SJCRH30 (cell line): Measurements from ENCODE around the gene RCAN2. TPM values are rescaled to one million over a fixed set of nuclear protein-coding genes. Genes with fewer than 3 reads are reported as not detected.
A peak's percentile ranks its signal among the peaks of the same experiment; 100 is the strongest.

Experiments
- DNase-seq, 2 experiments: peaks; one replicate each; pipeline ENCODE4 v3.0.0-alpha.2; 2015 to 2020
- H3K27ac ChIP-seq: fragments of 250-450 bp; sonication (Bioruptor Pico); 2 replicates; pipeline ENCODE4 v1.5.1; 2020; ENCODE audit warnings: mild to moderate bottlenecking, moderate library complexity
- H3K27me3 ChIP-seq: fragments of 250-450 bp; sonication (Bioruptor Pico); 2 replicates; pipeline ENCODE4 v1.5.1; 2020; ENCODE audit warnings: mild to moderate bottlenecking, moderate library complexity
- H3K36me3 ChIP-seq: fragments of 250-450 bp; sonication (Bioruptor Pico); 2 replicates; pipeline ENCODE4 v1.5.1; 2020; ENCODE audit warnings: mild to moderate bottlenecking, moderate library complexity
- H3K4me1 ChIP-seq: fragments of 250-450 bp; sonication (Bioruptor Pico); 2 replicates; pipeline ENCODE4 v1.5.1; 2020; ENCODE audit warnings: mild to moderate bottlenecking, moderate library complexity
- H3K4me3 ChIP-seq: fragments of 250-450 bp; sonication (Bioruptor Pico); 2 replicates; pipeline ENCODE4 v1.5.1; 2020; ENCODE audit warnings: mild to moderate bottlenecking, moderate library complexity
- H3K9me3 ChIP-seq: fragments of 250-450 bp; sonication (Bioruptor Pico); replicated peaks from 2 replicates; pipeline ENCODE4 v1.5.1; 2020; ENCODE audit warnings: mild to moderate bottlenecking, moderate library complexity
- total RNA-seq: library from RNA; depleted of rRNA; stranded (reverse); fragments of >200 nt; shearing (Covaris generic); gene quantifications from 2 replicates; pipeline ENCODE4 v1.2.3, GENCODE V29; 2014; rRNA removed

The RCAN2 gene
- total RNA-seq: 0.20 and 0.43 TPM in 2 replicates

DNA sequence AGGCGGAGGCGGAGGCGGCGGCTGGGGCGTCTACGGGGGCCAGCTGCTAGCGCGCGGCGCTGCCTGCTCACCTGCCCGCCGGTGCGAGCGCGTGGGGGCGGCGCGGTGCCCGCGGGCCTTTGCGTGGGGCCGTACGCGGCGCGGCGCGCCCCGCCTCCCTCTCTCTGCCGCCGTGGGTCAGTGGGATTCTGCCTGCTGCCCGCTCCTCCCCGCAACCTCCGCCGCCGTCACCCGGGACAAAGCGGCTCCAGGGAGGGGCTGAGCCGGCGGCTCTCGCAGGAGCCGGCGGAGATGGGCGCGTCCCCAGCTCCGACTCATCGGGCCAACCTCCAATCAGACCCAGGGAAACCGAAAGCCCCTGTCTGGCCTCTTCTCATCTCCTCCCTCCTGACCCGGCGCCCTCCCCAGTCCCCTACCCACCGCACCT, at the start of gene RCAN2:
TSS of gene RCAN2 (minus strand) at position 249 of the 427 bp plus-strand sequence.
- no peak within 1 kb of the TSS for H3K27ac ChIP-seq
- peak within 1 kb of the TSS; percentile 50 for H3K4me3 ChIP-seq

DNA sequence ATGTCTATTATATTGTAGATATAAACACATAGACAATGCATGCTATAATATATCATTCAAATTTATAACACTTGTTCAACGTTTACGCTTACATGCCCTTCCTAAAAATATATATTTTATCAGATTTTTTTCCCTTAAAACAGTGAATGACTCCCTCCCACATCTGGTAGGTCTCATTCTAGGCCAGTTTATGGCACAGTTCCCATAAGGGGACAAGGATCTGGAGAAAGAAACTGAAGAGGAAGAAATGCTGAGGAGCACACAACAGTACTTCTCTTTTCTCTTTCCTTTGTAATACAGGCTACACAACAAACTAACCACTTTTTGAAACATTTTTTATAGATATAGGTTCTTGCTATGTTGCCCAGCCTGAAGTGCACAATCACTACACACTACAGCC, 48.6 kb upstream of the RCAN2 start:
- Histone ChIP-seq H3K4me3 (no peak overlapping the region), H3K36me3 (no peaks in the 10 kb centered on the region), H3K4me1 (no peaks in the 10 kb centered on the region), H3K9me3 (no peaks in the 10 kb centered on the region), H3K27ac (no peak overlapping the region), H3K27me3 (no peaks in the 10 kb centered on the region)
- no peak for DNase-seq

More for the DNA sequence above, at the start of gene RCAN2:
- DNase-seq: peak; percentile 11 to 32
- Histone ChIP-seq H3K4me1 (no peaks in the 10 kb centered on the region), H3K36me3 (no peaks in the 10 kb centered on the region), H3K27me3 (no peaks in the 10 kb centered on the region), H3K9me3 (no peaks in the 10 kb centered on the region)

DNA sequence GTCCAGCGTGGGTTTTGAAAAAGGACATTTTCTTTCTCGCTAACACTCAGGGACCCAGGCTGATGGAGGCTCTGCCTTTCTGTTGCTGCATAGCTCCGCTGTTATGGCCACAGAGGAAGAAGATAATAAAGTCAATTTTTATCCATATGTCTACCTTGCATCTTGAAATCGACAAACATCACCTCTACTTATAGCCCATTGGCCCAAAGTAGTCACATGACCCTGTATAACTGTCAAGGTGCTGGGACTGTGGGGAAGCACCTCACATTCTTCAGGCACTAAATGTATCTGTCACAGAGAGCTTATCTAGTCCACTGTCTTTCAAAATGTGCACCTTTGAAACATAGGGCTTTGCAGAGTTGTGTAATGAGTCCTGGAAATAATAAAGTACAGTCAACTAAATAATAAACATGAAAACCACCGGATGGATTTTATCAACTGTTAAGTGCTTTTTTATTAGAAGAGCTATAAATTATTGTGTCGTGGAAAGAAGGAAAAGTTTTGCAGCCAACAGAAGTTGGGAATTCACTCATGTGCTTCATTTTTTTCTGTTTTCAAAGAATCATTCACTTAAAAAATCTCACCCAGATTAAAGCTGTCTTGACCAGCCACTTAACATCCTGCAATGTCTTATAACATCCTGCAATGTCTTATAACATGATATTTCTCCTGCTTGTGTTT, 47.7 kb upstream of the RCAN2 start:
- Histone ChIP-seq H3K4me1 (no peaks in the 10 kb centered on the region), H3K27ac (no peak overlapping the region), H3K27me3 (no peaks in the 10 kb centered on the region), H3K36me3 (no peaks in the 10 kb centered on the region), H3K4me3 (no peak overlapping the region), H3K9me3 (no peaks in the 10 kb centered on the region)
- no peak for DNase-seq

DNA sequence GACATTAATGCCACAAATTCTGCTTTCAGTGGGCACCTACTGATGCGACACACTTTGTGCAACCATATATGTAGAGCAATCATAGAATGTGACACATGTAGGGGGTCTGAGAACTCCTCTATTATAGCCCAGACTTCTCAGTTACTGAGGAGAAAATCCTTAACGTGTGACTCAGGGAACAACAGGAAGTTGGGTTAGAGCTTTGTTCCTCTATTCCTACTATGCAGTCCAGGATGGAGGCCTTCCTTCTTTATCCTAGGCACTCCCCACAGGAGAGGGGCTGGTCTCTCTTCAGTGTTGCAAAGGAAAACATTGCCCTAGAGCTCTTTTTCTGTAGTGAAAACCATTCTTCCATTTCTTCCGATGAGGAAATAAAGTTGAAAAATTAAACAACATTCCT, 39.6 kb upstream of the RCAN2 start:
- Histone ChIP-seq H3K36me3 (no peaks in the 10 kb centered on the region), H3K4me1 (peaks cover 7% of the 10 kb centered on the region), H3K4me3 (no peak overlapping the region), H3K27ac (no peak overlapping the region), H3K9me3 (no peaks in the 10 kb centered on the region), H3K27me3 (no peaks in the 10 kb centered on the region)
- no peak for DNase-seq

DNA sequence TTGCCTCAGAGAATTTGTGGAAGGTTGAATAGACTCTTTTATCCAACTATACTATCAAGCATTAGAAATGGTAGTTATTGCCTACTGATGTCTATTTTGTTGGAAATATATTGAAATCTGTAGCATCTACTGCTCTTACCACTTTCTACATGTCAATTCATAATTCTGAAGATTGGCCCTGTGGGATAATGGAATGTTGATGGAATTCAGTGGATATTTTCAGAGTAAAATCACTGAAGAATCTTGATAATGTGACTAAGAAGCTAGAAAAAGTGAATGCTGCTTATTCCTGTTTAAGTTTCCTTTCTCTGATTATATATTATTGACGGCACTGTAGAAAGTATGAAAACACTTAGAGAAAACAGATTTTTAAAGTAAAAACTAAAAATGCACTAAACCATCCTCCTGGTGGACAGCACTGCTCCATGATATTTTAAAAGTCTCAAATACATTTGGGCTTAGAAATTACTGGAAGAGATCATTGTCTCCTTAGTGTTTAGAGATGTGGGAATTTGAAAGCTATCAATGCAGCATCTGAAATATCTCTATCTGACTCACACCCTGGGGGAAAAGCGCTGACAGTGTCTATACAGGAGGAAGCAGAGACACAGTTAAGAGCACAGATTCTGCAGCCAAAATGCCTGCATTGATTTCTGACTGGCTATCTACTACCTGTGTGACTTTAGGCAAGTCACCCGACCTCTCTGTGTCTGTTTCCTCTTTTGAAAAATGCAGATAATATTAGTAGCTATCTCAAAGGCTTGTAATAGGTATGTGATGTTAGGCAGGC, 37.9 kb upstream of the RCAN2 start:
- H3K9me3 ChIP-seq: no peaks in the 10 kb centered on the region
- no peak for DNase-seq
- peaks cover 7% of the 10 kb centered on the region for H3K4me1 ChIP-seq
- H3K27ac ChIP-seq: no peak overlapping the region
- no peaks in the 10 kb centered on the region for H3K27me3 ChIP-seq
- no peak overlapping the region for H3K4me3 ChIP-seq
- H3K36me3 ChIP-seq: no peaks in the 10 kb centered on the region

DNA sequence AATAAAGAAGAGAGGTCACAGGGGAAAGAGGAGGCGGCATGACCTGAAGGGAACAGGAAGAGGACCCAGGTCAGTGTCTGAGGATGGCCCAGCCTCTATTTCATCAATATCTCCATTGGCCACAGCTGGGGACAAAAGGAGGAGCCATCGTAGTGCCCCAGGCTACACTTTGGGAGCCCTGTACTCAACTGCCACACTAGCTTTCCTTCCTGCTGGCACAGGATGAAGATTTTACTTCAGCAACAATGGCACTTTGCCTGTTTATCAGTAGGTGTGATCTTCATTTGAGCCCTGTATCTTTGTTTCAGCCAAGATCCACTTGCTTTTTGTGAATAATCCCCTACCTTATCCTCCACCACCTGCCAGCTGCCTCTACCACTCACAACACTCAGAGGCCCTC, 35.4 kb upstream of the RCAN2 start:
- Histone ChIP-seq H3K36me3 (no peaks in the 10 kb centered on the region), H3K4me3 (no peak overlapping the region), H3K9me3 (no peaks in the 10 kb centered on the region), H3K4me1 (peaks cover 7% of the 10 kb centered on the region), H3K27ac (no peak overlapping the region), H3K27me3 (no peaks in the 10 kb centered on the region)
- DNase-seq: peak in 1 of 2 experiments; percentile 31

DNA sequence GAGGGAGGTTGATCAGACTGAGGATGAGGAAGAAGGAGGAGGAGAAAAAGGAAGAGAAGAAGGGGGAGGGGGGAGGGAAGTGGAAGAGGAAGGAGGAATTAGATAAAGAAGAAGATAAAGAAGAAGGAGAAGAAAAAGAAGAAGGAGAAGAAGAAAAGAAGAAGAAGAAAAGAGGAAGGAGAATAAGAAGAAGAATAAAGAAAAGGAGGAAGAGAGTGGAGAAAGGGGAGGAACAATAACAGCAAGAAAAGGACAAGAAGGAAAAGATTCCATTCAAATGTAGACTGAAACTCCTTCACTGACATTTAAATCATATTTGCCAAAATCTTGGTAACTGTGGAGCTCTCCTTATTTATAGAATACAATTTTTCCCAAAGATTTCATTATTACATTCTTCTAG, 34.3 kb upstream of the RCAN2 start:
- Histone ChIP-seq H3K27ac (no peak overlapping the region), H3K9me3 (no peaks in the 10 kb centered on the region), H3K36me3 (no peaks in the 10 kb centered on the region), H3K4me1 (peaks cover 7% of the 10 kb centered on the region), H3K4me3 (no peak overlapping the region), H3K27me3 (no peaks in the 10 kb centered on the region)
- no peak for DNase-seq

DNA sequence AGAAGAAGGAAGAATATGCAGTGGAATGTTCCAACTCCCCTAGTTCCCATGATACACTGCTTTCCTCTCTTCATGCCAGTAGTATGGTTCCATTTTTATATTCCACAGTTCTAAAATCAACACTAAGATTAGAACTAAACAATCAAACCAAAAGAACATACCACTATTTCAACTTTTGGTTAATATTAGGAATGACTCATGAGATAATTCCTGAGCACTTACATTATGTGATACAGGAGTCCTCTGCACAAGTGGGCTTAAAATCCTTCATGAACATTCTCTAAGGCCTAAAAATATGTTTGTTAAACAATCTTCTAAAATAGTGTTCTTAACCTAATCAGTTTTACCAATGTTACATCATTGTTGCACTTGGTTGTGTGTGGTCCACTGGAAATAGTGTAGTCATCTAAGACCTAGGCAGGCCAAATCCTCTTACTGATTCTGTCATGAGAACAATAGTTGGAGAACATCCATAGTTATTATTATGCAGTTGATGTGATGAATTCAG, 30.3 kb upstream of the RCAN2 start:
- no peak for DNase-seq
- H3K27me3 ChIP-seq: no peaks in the 10 kb centered on the region
- no peak overlapping the region for H3K4me3 ChIP-seq
- no peaks in the 10 kb centered on the region for H3K4me1 ChIP-seq
- H3K36me3 ChIP-seq: no peaks in the 10 kb centered on the region
- no peaks in the 10 kb centered on the region for H3K9me3 ChIP-seq
- no peak overlapping the region for H3K27ac ChIP-seq

DNA sequence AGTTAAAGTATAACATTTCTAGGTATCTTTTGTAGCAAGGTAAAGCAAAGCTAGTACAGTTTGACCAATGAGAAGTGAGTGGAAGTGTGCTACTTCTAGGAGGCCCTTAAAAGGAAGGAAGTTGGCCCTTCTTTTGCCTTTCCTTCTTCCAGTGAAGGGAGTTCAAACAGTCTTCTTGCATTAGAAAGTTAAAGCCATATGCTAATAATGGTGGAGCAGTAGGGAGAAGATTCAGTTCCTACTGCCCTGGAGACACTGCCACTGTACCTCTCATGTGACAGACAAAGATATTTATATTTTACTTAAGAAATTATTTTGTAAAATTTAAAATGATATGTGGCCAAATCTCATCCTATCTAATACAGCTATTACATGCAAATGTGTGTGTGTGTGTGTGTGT, 26.0 kb upstream of the RCAN2 start:
- H3K4me1 ChIP-seq: no peaks in the 10 kb centered on the region
- no peaks in the 10 kb centered on the region for H3K9me3 ChIP-seq
- H3K27ac ChIP-seq: no peak overlapping the region
- no peaks in the 10 kb centered on the region for H3K36me3 ChIP-seq
- H3K27me3 ChIP-seq: no peaks in the 10 kb centered on the region
- no peak overlapping the region for H3K4me3 ChIP-seq
- no peak for DNase-seq

DNA sequence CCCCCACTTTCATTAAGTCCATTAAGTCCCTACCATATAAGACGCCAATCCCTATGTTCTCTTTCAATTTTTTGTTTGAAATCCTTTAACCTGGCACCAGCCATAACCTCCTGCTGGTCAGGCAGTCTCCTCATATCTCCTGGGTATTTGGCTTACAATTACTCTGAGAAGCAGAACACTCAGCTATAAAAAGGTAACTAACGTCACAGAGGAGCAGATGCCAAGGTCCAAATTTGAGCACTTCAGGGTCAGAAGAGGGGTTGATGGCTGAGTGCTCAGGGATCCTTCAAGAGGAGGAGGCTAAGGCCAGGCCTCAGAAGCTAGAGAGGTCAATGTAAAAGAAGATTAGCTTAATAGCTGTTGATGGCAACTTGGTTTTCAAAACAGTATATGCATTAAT, 22.3 kb upstream of the RCAN2 start:
- no peak for DNase-seq
- Histone ChIP-seq H3K4me1 (no peaks in the 10 kb centered on the region), H3K4me3 (no peak overlapping the region), H3K36me3 (no peaks in the 10 kb centered on the region), H3K9me3 (no peaks in the 10 kb centered on the region), H3K27ac (no peak overlapping the region), H3K27me3 (no peaks in the 10 kb centered on the region)

DNA sequence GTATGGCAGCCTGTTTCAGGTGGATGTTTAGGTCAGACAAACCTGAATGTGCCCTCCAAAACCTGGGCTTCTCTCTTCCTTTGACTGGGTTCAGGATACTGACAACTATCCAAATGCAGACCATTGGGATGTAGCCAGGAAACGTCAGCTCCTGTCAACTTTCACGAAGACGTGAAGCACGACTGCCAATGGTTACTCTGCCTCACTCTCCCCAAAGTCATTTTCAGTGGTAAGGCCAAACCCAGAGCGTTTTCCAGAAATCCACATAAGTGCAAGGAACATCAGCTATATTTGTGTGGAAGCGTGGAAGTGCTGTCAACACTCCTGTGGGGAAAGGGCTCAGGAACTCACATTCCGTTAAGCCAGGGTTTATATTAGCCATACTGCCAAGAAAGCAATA, 20.1 kb upstream of the RCAN2 start:
- no peaks in the 10 kb centered on the region for H3K27me3 ChIP-seq
- no peak overlapping the region for H3K27ac ChIP-seq
- no peaks in the 10 kb centered on the region for H3K4me1 ChIP-seq
- H3K9me3 ChIP-seq: no peaks in the 10 kb centered on the region
- H3K4me3 ChIP-seq: no peak overlapping the region
- no peak for DNase-seq
- no peaks in the 10 kb centered on the region for H3K36me3 ChIP-seq

DNA sequence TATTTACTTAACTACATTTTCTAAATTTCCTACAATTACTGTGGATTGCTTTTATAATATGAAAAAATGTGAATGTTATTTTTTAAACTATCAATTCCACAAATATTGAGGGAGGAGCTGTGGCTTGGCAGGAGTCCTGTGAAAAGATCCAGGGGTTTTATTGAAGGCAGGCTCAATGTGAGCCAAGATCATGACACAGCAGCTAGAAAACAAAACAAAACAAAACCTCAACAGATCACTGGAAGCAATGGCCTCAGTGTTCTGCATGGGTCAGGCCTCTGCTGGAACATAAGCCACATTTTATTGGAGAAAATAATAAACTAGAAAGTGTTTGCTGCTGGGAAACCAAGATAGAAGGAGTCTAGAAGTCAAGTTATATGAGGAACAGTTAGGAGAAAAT, 19.4 kb upstream of the RCAN2 start:
- no peaks in the 10 kb centered on the region for H3K4me1 ChIP-seq
- H3K27ac ChIP-seq: no peak overlapping the region
- H3K4me3 ChIP-seq: no peak overlapping the region
- DNase-seq: no peak
- no peaks in the 10 kb centered on the region for H3K9me3 ChIP-seq
- no peaks in the 10 kb centered on the region for H3K27me3 ChIP-seq
- H3K36me3 ChIP-seq: no peaks in the 10 kb centered on the region

DNA sequence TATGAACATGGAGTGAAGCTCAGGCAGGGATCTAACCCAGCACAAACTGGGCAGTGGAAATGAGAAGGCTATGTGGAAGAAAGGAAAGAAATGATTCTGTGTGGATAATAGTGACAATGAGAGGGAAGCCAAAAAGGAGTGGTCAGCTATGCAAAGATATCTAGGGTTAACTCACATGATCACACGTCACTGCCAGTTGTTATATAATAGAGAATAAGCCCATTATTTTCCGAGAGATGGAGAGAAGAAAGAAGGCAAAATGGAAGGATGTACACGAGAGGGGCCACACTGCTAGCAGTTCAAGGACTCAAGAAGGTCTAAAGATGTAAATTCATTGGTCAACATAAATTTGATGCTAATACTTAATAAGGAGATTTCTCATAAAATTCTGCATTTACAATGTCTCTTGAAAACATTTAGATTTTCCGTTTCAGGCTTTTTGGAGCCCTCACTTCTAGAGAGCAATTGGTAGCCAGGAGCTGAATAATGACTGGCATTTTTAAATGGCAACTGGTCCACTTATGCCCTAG, 18.8 kb upstream of the RCAN2 start:
- Histone ChIP-seq H3K36me3 (no peaks in the 10 kb centered on the region), H3K27ac (no peak overlapping the region), H3K4me3 (no peak overlapping the region), H3K27me3 (no peaks in the 10 kb centered on the region), H3K4me1 (no peaks in the 10 kb centered on the region), H3K9me3 (no peaks in the 10 kb centered on the region)
- DNase-seq: no peak

DNA sequence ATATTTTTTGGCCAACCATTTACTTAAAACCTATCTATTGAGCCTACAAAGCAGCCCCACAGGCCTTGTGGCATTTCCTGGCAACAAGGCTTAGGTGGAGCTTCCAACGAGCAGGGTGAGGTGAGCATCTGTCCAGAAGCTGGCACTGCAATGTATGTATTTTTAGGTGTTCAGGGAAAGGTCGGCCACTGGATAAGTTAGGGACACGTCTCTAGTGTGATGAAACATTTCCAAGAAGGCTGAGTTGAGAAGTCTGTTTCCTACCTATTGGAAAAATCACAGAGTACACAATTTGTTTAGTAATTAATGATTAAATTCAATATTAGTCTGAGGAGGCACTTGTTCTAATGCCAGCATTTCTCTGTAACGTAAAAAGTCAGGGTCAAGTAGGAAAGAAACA, 17.8 kb upstream of the RCAN2 start:
- Histone ChIP-seq H3K4me3 (no peak overlapping the region), H3K27ac (no peak overlapping the region), H3K36me3 (no peaks in the 10 kb centered on the region), H3K27me3 (no peaks in the 10 kb centered on the region), H3K4me1 (no peaks in the 10 kb centered on the region), H3K9me3 (no peaks in the 10 kb centered on the region)
- DNase-seq: no peak

DNA sequence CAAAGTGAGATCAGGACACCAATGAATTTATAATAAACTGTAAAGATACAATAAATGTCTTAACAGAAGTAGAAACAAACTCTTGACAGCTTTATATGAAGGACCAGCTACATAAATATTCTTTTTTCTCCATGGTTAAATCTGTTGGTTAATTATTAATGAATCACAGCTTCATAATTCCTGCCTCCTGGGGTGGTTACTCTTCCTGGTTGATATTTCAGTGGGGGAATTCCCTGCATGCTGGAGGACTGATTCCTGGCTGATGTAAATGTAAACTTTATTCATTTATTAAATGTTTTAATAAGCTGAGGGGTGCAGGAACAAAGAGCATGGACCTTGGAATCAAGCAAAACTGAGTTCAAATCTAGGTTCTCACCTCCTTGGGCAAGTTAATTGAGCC, 16.2 kb upstream of the RCAN2 start:
- no peak overlapping the region for H3K4me3 ChIP-seq
- DNase-seq: no peak
- no peak overlapping the region for H3K27ac ChIP-seq
- no peaks in the 10 kb centered on the region for H3K36me3 ChIP-seq
- H3K9me3 ChIP-seq: no peaks in the 10 kb centered on the region
- no peaks in the 10 kb centered on the region for H3K27me3 ChIP-seq
- no peaks in the 10 kb centered on the region for H3K4me1 ChIP-seq
